HG02759 (cell line): Measurements from ENCODE around the gene RREB1.
"Not testable (repeated sequence)": the region's sequence is repeated elsewhere in the genome, so short reads cannot be mapped to it uniquely, and the experiment has no call there.

Experiments used
- ATAC-seq: cut with Tn5 transposase; IDR thresholded peaks from one replicate; pipeline ENCODE4 v1.9.1; 2021; ENCODE audit warnings: mild to moderate bottlenecking, moderate library complexity; ENCODE audit not compliant: unreplicated experiment

The RREB1 gene

GRCh38 chr6:7142228-7142801, 34.6 kb downstream of the RREB1 start:
- ATAC-seq: no peak

GRCh38 chr6:7142918-7143475, 35.2 kb downstream of the RREB1 start:
- ATAC-seq: no peak

- ATAC-seq: no peak
These were observed 35.8 kb downstream of the RREB1 start for GRCh38 chr6:7143476-7143974.

- ATAC-seq: no peak
These were observed 37.3 kb downstream of the RREB1 start for GRCh38 chr6:7144872-7145584.

- no peak for ATAC-seq
These were observed 37.8 kb downstream of the RREB1 start for GRCh38 chr6:7145585-7145884.

- peak; percentile 66 for ATAC-seq
These were observed 38.4 kb downstream of the RREB1 start for GRCh38 chr6:7145885-7146828.

GRCh38 chr6:7147051-7147671, 39.4 kb downstream of the RREB1 start:
- peak; percentile 4 for ATAC-seq

- ATAC-seq: no peak
These were observed 40.5 kb downstream of the RREB1 start for GRCh38 chr6:7148100-7148822.

- no peak for ATAC-seq
These were observed 42.8 kb downstream of the RREB1 start for GRCh38 chr6:7150381-7151064.

- ATAC-seq: no peak
These were observed 43.6 kb downstream of the RREB1 start for GRCh38 chr6:7151381-7151780.

- ATAC-seq: no peak
These were observed 44.7 kb downstream of the RREB1 start for GRCh38 chr6:7152462-7152861.

- ATAC-seq: no peak
These were observed 46.0 kb downstream of the RREB1 start for GRCh38 chr6:7153789-7154188.

GRCh38 chr6:7154341-7155139, 46.8 kb downstream of the RREB1 start:
- ATAC-seq: peak; percentile 70

GRCh38 chr6:7155871-7156579, 48.3 kb downstream of the RREB1 start:
- peak; percentile 41 for ATAC-seq

- no peak for ATAC-seq
These were observed 49.0 kb downstream of the RREB1 start for GRCh38 chr6:7156643-7157278.

GRCh38 chr6:7157307-7157706, 49.5 kb downstream of the RREB1 start:
- not testable (repeated sequence) for ATAC-seq

GRCh38 chr6:7157752-7158616, 50.2 kb downstream of the RREB1 start:
- no peak for ATAC-seq
